Glutamatergic neuron (in vitro differentiated cells): ENCODE measurements around the gene SMC4. TPM values are rescaled to one million over a fixed set of nuclear protein-coding genes. Genes with fewer than 3 reads are reported as not detected.
A peak's percentile ranks its signal among the peaks of the same experiment; 100 is the strongest.

Experiments used
- DNase-seq: peaks from one replicate; pipeline ENCODE4 v3.0.0; 2022
- H3K27ac Mint-ChIP-seq: one replicate; pipeline ENCODE4 v1.8.0; 2020; ENCODE audit warnings: mild to moderate bottlenecking, mixed read lengths, inconsistent platforms; ENCODE audit not compliant: unreplicated experiment
- H3K27me3 Mint-ChIP-seq: one replicate; pipeline ENCODE4 v1.8.0; 2020; ENCODE audit warnings: mild to moderate bottlenecking, moderate library complexity, mixed read lengths, inconsistent platforms; ENCODE audit not compliant: unreplicated experiment
- H3K36me3 Mint-ChIP-seq: one replicate; pipeline ENCODE4 v1.8.0; 2020; ENCODE audit warnings: mild to moderate bottlenecking, mixed read lengths, inconsistent platforms; ENCODE audit not compliant: unreplicated experiment
- H3K4me1 Mint-ChIP-seq: one replicate; pipeline ENCODE4 v1.8.0; 2020; ENCODE audit warnings: mild to moderate bottlenecking, low read depth, mixed read lengths, inconsistent platforms; ENCODE audit not compliant: unreplicated experiment
- H3K4me3 Mint-ChIP-seq: one replicate; pipeline ENCODE4 v1.8.0; 2020; ENCODE audit warnings: mild to moderate bottlenecking, mixed read lengths, inconsistent platforms; ENCODE audit not compliant: unreplicated experiment
- H3K9me3 Mint-ChIP-seq: one replicate; pipeline ENCODE4 v1.8.0; 2020; ENCODE audit warnings: mild to moderate bottlenecking, moderate library complexity, mixed read lengths, inconsistent platforms; ENCODE audit not compliant: unreplicated experiment
- CTCF ChIP-seq: fragments of 200-600 bp; sonication (generic); IDR thresholded peaks from one replicate; pipeline ENCODE4 v1.5.0; 2021; ENCODE audit not compliant: partially characterized antibody, unreplicated experiment
- total RNA-seq: library from RNA; stranded (reverse); fragmentation: NEBNext Ultra II Directional; extraction: Animal tissue kit (Norgen Biotek cat#: 25700); gene quantifications from one replicate; pipeline ENCODE4 v1.2.1, GENCODE V29; 2021; ENCODE audit not compliant: unreplicated experiment

SMC4 gene
- total RNA-seq, 1 donor from 2014 or later = 34.0 TPM

GRCh38 chr3:160395297-160395696 lies 4.2 kb upstream of the SMC4 start:
- Mint-ChIP-seq H3K4me3 (no peak overlapping the region), H3K9me3 (peaks cover 8% of the 10 kb centered on the region), H3K27ac (no peak overlapping the region), H3K4me1 (peaks cover 5% of the 10 kb centered on the region), H3K27me3 (peaks cover 5% of the 10 kb centered on the region), H3K36me3 (no peaks in the 10 kb centered on the region)
- no peak for TF ChIP-seq CTCF
- DNase-seq = no peak

- H3K36me3 Mint-ChIP-seq = no peaks in the 10 kb centered on the region
- H3K4me3 Mint-ChIP-seq = peak overlapping the region; percentile 98
- peaks cover 14% of the 10 kb centered on the region for H3K9me3 Mint-ChIP-seq
- H3K27me3 Mint-ChIP-seq = peaks cover 5% of the 10 kb centered on the region
- peaks cover 16% of the 10 kb centered on the region for H3K4me1 Mint-ChIP-seq
- H3K27ac Mint-ChIP-seq = peak overlapping the region; percentile 86
- DNase-seq = no peak
- no peak for TF ChIP-seq CTCF
Observed at GRCh38 chr3:160398820-160399124, 678 bp upstream of the SMC4 start.

GRCh38 chr3:160400030-160400701 lies 716 bp downstream of the SMC4 start:
- H3K9me3 Mint-ChIP-seq = peaks cover 14% of the 10 kb centered on the region
- H3K36me3 Mint-ChIP-seq = no peaks in the 10 kb centered on the region
- no peak for TF ChIP-seq CTCF
- peaks cover 14% of the 10 kb centered on the region for H3K4me1 Mint-ChIP-seq
- H3K27me3 Mint-ChIP-seq = peaks cover 5% of the 10 kb centered on the region
- peak; percentile 48 for DNase-seq
- peak overlapping the region; percentile 54 for H3K27ac Mint-ChIP-seq
- peak overlapping the region; percentile 98 for H3K4me3 Mint-ChIP-seq

- Mint-ChIP-seq H3K4me1 (peaks cover 11% of the 10 kb centered on the region), H3K27me3 (peaks cover 5% of the 10 kb centered on the region), H3K27ac (peak overlapping the region; percentile 77), H3K9me3 (peaks cover 14% of the 10 kb centered on the region), H3K4me3 (peak overlapping the region; percentile 98), H3K36me3 (no peaks in the 10 kb centered on the region)
- TF ChIP-seq CTCF = no peak
- DNase-seq = peak; percentile 60
Observed at GRCh38 chr3:160400702-160401150, 1.3 kb downstream of the SMC4 start.

GRCh38 chr3:160401291-160402095 lies 2.0 kb downstream of the SMC4 start:
- peaks cover 5% of the 10 kb centered on the region for H3K27me3 Mint-ChIP-seq
- peaks cover 14% of the 10 kb centered on the region for H3K9me3 Mint-ChIP-seq
- peak overlapping the region; percentile 94 for H3K4me3 Mint-ChIP-seq
- DNase-seq = no peak
- peak overlapping the region; percentile 77 for H3K27ac Mint-ChIP-seq
- no peaks in the 10 kb centered on the region for H3K36me3 Mint-ChIP-seq
- H3K4me1 Mint-ChIP-seq = peaks cover 11% of the 10 kb centered on the region
- TF ChIP-seq CTCF = no peak
